Neuron (in vitro differentiated cells): ENCODE measurements around the gene PIGX.
"Not testable (repeated sequence)": the region's sequence is repeated elsewhere in the genome, so short reads cannot be mapped to it uniquely, and the experiment has no call there.

Source experiments
- H2AFZ ChIP-seq: one replicate; pipeline ENCODE4 v1.6.1; 2013; ENCODE audit warnings: low read depth, mild to moderate bottlenecking, inconsistent platforms, low read length, moderate library complexity
- H3K27me3 ChIP-seq: one replicate; pipeline ENCODE4 v1.6.1; 2013; ENCODE audit warnings: low read length; ENCODE audit not compliant: insufficient read depth
- H3K36me3 ChIP-seq: one replicate; pipeline ENCODE4 v1.6.1; 2013; ENCODE audit warnings: low read length; ENCODE audit not compliant: insufficient read depth
- H3K4me1 ChIP-seq: one replicate; pipeline ENCODE4 v1.6.1; 2013; ENCODE audit warnings: low read length; ENCODE audit not compliant: insufficient read depth
- H3K4me3 ChIP-seq: 2 replicates; pipeline ENCODE4 v1.5.1; 2013; ENCODE audit warnings: mild to moderate bottlenecking, low read length, moderate library complexity
- H3K9me3 ChIP-seq: one replicate; pipeline ENCODE4 v1.6.1; 2013; ENCODE audit warnings: low read length

Gene PIGX

GRCh38 chr3:196712514-196713413 is 587 bp downstream of the PIGX start:
- no peaks in the 10 kb centered on the region for H3K36me3 ChIP-seq
- H3K4me1 ChIP-seq, result no peaks in the 10 kb centered on the region
- peak overlapping the region; percentile 64 for H2AFZ ChIP-seq
- no peaks in the 10 kb centered on the region for H3K9me3 ChIP-seq
- H3K4me3 ChIP-seq, result peak overlapping the region; percentile 86
- no peaks in the 10 kb centered on the region for H3K27me3 ChIP-seq

DNA sequence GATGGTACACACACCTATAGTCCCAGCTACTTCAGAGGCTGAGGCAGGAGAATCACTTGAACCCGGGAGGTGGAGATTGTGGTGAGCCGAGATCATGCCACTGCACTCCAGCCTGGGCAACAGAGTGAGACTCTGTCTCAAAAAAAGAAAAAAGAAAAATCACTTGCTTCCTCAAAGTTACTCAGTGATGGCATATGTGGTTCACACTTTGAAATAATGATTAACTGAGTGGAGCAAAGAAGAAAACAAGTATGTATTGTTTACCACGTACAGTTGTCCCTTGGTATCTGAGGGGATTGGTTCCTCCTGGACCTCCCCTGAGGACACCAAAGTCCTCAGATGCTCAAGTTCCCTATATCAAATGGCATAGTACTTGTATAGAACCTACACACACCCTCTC is 5.0 kb downstream of the PIGX start:
- not testable (repeated sequence) for H3K4me1 ChIP-seq, H3K27me3 ChIP-seq, H3K4me3 ChIP-seq, H2AFZ ChIP-seq
- Histone ChIP-seq H3K9me3 (peaks cover 16% of the 10 kb centered on the region), H3K36me3 (peaks cover 19% of the 10 kb centered on the region)

DNA sequence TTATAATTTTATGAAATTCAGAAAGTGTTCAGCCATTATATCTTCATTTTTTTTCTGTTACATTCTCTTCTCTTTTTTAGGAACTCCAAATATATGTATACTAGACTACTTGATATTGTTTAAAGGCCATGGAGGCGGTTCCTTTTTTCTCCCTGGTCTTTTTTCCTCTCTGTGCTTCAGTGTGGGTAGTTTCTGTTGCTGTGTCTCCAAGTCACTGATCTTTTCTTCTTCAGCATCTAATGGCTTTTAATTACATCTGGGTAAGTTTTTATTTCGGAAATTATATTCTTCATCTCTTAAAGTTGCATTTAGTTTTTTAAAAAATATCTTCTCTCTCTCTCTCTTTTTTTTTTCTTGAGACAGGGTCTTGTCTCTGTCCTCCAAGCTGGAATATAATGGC is 8.9 kb downstream of the PIGX start:
- Histone ChIP-seq H3K36me3 (peaks cover 34% of the 10 kb centered on the region), H3K4me1 (no peaks in the 10 kb centered on the region), H3K9me3 (peaks cover 16% of the 10 kb centered on the region), H3K27me3 (no peaks in the 10 kb centered on the region), H3K4me3 (no peak overlapping the region), H2AFZ (no peak overlapping the region)

DNA sequence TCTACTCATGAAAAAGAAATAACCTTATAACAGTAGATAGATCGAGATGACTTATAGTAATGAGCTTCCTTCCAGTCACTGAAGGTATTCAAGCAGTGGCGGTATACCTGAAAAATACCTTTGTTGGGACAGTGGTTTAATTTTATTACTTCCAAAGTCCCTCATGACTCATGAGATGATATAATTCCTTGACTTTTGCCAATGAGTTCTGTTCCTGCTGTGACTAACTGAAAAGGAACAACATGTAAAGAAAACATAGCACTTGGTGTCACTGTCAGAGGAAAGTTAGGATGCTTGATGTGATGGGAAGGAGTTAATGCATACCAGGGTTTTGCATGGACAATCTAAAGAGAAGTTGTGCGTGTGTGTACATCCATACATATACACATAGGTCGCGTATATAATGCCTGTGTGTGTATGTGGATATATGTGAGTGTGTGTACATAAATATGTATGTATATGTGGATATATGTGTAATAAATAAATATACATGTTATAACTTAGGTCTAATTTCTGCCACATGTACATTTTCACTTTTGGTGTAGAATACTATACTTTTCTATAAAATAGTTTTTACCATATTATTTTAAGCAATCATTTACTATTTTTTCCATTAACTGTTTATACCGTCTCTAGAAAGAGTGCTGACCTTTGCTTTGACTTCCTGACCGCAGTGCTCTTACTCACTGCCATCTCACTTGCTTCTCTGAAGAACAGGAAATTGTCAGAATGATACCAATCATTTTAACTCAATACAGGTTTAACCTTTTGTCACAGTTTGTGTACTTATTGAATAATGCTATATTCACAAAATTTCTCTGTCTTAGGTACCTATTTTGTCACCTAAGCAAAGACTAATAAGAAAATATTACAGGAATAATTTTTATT is 14.9 kb downstream of the PIGX start:
- Histone ChIP-seq H3K27me3 (no peaks in the 10 kb centered on the region), H3K4me1 (no peaks in the 10 kb centered on the region), H3K9me3 (no peaks in the 10 kb centered on the region), H3K4me3 (no peak overlapping the region), H3K36me3 (peaks cover 39% of the 10 kb centered on the region), H2AFZ (no peak overlapping the region)

GRCh38 chr3:196735751-196736150 is 23.6 kb downstream of the PIGX start:
- Histone ChIP-seq H3K4me3 (no peak overlapping the region), H3K36me3 (peaks cover 21% of the 10 kb centered on the region), H2AFZ (no peak overlapping the region), H3K27me3 (no peaks in the 10 kb centered on the region), H3K4me1 (no peaks in the 10 kb centered on the region), H3K9me3 (peaks cover 6% of the 10 kb centered on the region)

GRCh38 chr3:196736670-196737374 is 24.6 kb downstream of the PIGX start:
- Histone ChIP-seq H3K4me3 (no peak overlapping the region), H3K27me3 (no peaks in the 10 kb centered on the region), H3K9me3 (peaks cover 6% of the 10 kb centered on the region), H2AFZ (no peak overlapping the region), H3K36me3 (peaks cover 17% of the 10 kb centered on the region), H3K4me1 (peaks cover 7% of the 10 kb centered on the region)

DNA sequence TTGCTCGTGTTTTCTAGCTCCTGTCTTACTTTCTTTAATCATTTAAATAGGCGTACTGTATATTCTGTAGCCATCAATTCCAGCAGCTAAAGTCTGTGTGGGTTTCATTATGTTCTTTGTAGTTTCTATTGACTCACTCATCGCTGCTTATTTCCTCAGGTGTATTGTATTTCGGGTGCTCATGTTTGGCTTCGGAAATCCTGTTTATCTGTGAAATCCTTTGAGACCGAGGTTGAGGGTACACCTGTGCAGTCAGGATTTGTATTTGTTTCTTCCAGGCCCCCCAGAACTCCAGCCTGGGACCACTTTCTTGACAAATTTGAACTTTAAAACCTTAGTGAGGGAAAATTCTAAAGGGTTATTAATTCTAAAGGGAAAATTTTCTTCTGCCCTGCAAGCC is 25.5 kb downstream of the PIGX start:
- Histone ChIP-seq H2AFZ (no peak overlapping the region), H3K27me3 (no peaks in the 10 kb centered on the region), H3K9me3 (peaks cover 6% of the 10 kb centered on the region), H3K4me3 (no peak overlapping the region), H3K4me1 (peaks cover 7% of the 10 kb centered on the region), H3K36me3 (peaks cover 17% of the 10 kb centered on the region)

- peak within 1 kb of the TSS; percentile 58 for H2AFZ ChIP-seq
- peaks cover 3% of the 10 kb centered on the region for H3K36me3 ChIP-seq
- H3K9me3 ChIP-seq, result peaks cover 7% of the 10 kb centered on the region
- peaks cover 7% of the 10 kb centered on the region for H3K4me1 ChIP-seq
- H3K27me3 ChIP-seq, result no peaks in the 10 kb centered on the region
- H3K4me3 ChIP-seq, result peak within 1 kb of the TSS; percentile 77
These were observed 27.7 kb downstream of the PIGX start, which contains the start of gene PAK2 for GRCh38 chr3:196739671-196740480. Gene PAK2 (plus strand): TSS chr3:196739857. CDS start chr3:196782647, 42,790 bp downstream.

GRCh38 chr3:196740481-196741248 is 28.5 kb downstream of the PIGX start:
- no peaks in the 10 kb centered on the region for H3K27me3 ChIP-seq
- H3K9me3 ChIP-seq, result peaks cover 8% of the 10 kb centered on the region
- H3K4me1 ChIP-seq, result peaks cover 7% of the 10 kb centered on the region
- H3K4me3 ChIP-seq, result peak overlapping the region; percentile 77
- no peaks in the 10 kb centered on the region for H3K36me3 ChIP-seq
- peak overlapping the region; percentile 58 for H2AFZ ChIP-seq

- no peaks in the 10 kb centered on the region for H3K36me3 ChIP-seq
- H3K4me3 ChIP-seq, result peak overlapping the region; percentile 77
- H2AFZ ChIP-seq, result no peak overlapping the region
- H3K27me3 ChIP-seq, result no peaks in the 10 kb centered on the region
- peaks cover 7% of the 10 kb centered on the region for H3K4me1 ChIP-seq
- peaks cover 8% of the 10 kb centered on the region for H3K9me3 ChIP-seq
These were observed 29.2 kb downstream of the PIGX start for GRCh38 chr3:196741249-196741889.

- H3K27me3 ChIP-seq, H3K36me3 ChIP-seq, H3K4me3 ChIP-seq, H2AFZ ChIP-seq, H3K9me3 ChIP-seq, H3K4me1 ChIP-seq: not testable (repeated sequence)
These were observed 31.4 kb downstream of the PIGX start for GRCh38 chr3:196743569-196743968.
